ENCODE data around the gene ETV5. TPM values are rescaled to one million over a fixed set of nuclear protein-coding genes. Genes with fewer than 3 reads are reported as not detected.

The ETV5 gene
- total RNA-seq, 1 donor from 2014 or later: 16.3 TPM

- Mint-ChIP-seq H3K9me3 (no peaks in the 10 kb centered on the region), H3K27me3 (ENCODE audit: insufficient read depth, low read depth) (peaks cover 1% of the 10 kb centered on the region)
Measured at GRCh38 chr3:186102687-186103086, 6.2 kb downstream of the ETV5 start.

DNA sequence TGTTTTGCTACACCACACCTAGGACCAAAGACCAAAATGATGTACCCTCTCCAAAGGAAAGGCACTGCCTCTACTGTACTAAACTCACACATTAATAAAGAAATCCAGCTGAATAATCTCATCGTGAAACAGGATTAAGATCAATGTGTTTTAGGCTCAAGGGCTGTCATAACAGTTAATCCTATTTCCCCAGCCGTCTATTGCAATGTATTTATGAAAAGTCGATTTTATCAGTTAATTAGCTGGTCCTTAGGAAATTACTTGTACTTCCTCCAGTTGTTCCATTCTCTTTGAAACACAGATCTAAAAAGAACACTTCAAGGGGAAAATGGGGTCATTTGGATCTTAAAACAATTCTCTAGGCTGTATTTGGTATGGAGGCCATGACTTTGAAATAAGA, 8.5 kb downstream of the ETV5 start:
- H3K27ac Mint-ChIP-seq: no peak overlapping the region
- H3K27me3 Mint-ChIP-seq (ENCODE audit: insufficient read depth, low read depth): peaks cover 2% of the 10 kb centered on the region
- DNase-seq (ENCODE audit: low spot score): no peak
- Histone ChIP-seq H3K4me1 (peaks cover 68% of the 10 kb centered on the region), H3K9me3 (ENCODE audit: low read depth) (no peaks in the 10 kb centered on the region), H3K27ac (no peak overlapping the region), H3K79me2 (ENCODE audit: low read depth) (no peaks in the 10 kb centered on the region), H3K9ac (no peak overlapping the region), H3F3A (ENCODE audit: low read depth) (peaks cover 38% of the 10 kb centered on the region), H3K36me3 (no peaks in the 10 kb centered on the region), H3K4me2 (no peak overlapping the region), H3K27me3 (peaks cover 90% of the 10 kb centered on the region), H2AFZ (replicated peaks) (no peak overlapping the region), H4K20me1 (ENCODE audit: low read depth) (peaks cover 3% of the 10 kb centered on the region), H3K4me3 (no peak overlapping the region)
- no peaks in the 10 kb centered on the region for H3K9me3 Mint-ChIP-seq
- no peak overlapping the region for H3K4me3 Mint-ChIP-seq
- TF ChIP-seq EZH2phosphoT487 (IDR thresholded peaks at IDR 0.05): no peak
- TF ChIP-seq CTCF (IDR thresholded peaks at IDR 0.05): no peak
- no peak for TF ChIP-seq EZH2 (IDR thresholded peaks at IDR 0.05)
- peaks cover 79% of the 10 kb centered on the region for H3K4me1 Mint-ChIP-seq
- H3K36me3 Mint-ChIP-seq: peaks cover 19% of the 10 kb centered on the region

More at GRCh38 chr3:186102687-186103086, 6.2 kb downstream of the ETV5 start:
- Histone ChIP-seq H3K9me3 (ENCODE audit: low read depth) (no peaks in the 10 kb centered on the region), H3K4me1 (peaks cover 59% of the 10 kb centered on the region), H3K79me2 (ENCODE audit: low read depth) (no peaks in the 10 kb centered on the region), H3K4me2 (peak overlapping the region; percentile 31), H3K9ac (no peak overlapping the region), H3K27ac (no peak overlapping the region), H2AFZ (replicated peaks) (no peak overlapping the region), H3K36me3 (no peaks in the 10 kb centered on the region), H3K27me3 (peaks cover 97% of the 10 kb centered on the region), H3F3A (ENCODE audit: low read depth) (peaks cover 21% of the 10 kb centered on the region), H3K4me3 (no peak overlapping the region), H4K20me1 (ENCODE audit: low read depth) (peaks cover 24% of the 10 kb centered on the region)
- DNase-seq (ENCODE audit: low spot score): no peak
- Mint-ChIP-seq H3K36me3 (peaks cover 21% of the 10 kb centered on the region), H3K27ac (no peak overlapping the region), H3K4me3 (peak overlapping the region; percentile 44), H3K4me1 (peaks cover 73% of the 10 kb centered on the region)
- TF ChIP-seq EZH2 (IDR thresholded peaks at IDR 0.05) (no peak), EZH2phosphoT487 (IDR thresholded peaks at IDR 0.05) (no peak), CTCF (IDR thresholded peaks at IDR 0.05) (no peak)

GRCh38 chr3:186099178-186099577, 9.7 kb downstream of the ETV5 start:
- peaks cover 2% of the 10 kb centered on the region for H3K27me3 Mint-ChIP-seq (ENCODE audit: insufficient read depth, low read depth)
- Histone ChIP-seq H3K36me3 (no peaks in the 10 kb centered on the region), H3K27me3 (peaks cover 90% of the 10 kb centered on the region), H3K4me1 (peaks cover 75% of the 10 kb centered on the region), H3K27ac (no peak overlapping the region), H3F3A (ENCODE audit: low read depth) (peaks cover 38% of the 10 kb centered on the region), H3K79me2 (ENCODE audit: low read depth) (no peaks in the 10 kb centered on the region), H2AFZ (replicated peaks) (no peak overlapping the region), H4K20me1 (ENCODE audit: low read depth) (no peaks in the 10 kb centered on the region), H3K9ac (no peak overlapping the region), H3K4me2 (peak overlapping the region; percentile 94), H3K4me3 (no peak overlapping the region), H3K9me3 (ENCODE audit: low read depth) (no peaks in the 10 kb centered on the region)
- no peak for TF ChIP-seq EZH2 (IDR thresholded peaks at IDR 0.05)
- TF ChIP-seq EZH2phosphoT487 (IDR thresholded peaks at IDR 0.05): no peak
- no peak for TF ChIP-seq CTCF (IDR thresholded peaks at IDR 0.05)
- DNase-seq (ENCODE audit: low spot score): no peak
- H3K36me3 Mint-ChIP-seq: peaks cover 24% of the 10 kb centered on the region
- H3K4me1 Mint-ChIP-seq: peaks cover 74% of the 10 kb centered on the region
- H3K4me3 Mint-ChIP-seq: peak overlapping the region; percentile 91
- no peak overlapping the region for H3K27ac Mint-ChIP-seq
- H3K9me3 Mint-ChIP-seq: no peaks in the 10 kb centered on the region

All from neural progenitor cell (in vitro differentiated cells).